GM18517 (cell line): ENCODE measurements around the gene CAMKK2.
"Not testable (repeated sequence)": the region's sequence is repeated elsewhere in the genome, so short reads cannot be mapped to it uniquely, and the experiment has no call there.

Experiments
- ATAC-seq: cut with Tn5 transposase; IDR thresholded peaks from one replicate; pipeline ENCODE4 v1.9.1; 2021; ENCODE audit warnings: mild to moderate bottlenecking, moderate library complexity; ENCODE audit not compliant: unreplicated experiment

Gene CAMKK2

DNA sequence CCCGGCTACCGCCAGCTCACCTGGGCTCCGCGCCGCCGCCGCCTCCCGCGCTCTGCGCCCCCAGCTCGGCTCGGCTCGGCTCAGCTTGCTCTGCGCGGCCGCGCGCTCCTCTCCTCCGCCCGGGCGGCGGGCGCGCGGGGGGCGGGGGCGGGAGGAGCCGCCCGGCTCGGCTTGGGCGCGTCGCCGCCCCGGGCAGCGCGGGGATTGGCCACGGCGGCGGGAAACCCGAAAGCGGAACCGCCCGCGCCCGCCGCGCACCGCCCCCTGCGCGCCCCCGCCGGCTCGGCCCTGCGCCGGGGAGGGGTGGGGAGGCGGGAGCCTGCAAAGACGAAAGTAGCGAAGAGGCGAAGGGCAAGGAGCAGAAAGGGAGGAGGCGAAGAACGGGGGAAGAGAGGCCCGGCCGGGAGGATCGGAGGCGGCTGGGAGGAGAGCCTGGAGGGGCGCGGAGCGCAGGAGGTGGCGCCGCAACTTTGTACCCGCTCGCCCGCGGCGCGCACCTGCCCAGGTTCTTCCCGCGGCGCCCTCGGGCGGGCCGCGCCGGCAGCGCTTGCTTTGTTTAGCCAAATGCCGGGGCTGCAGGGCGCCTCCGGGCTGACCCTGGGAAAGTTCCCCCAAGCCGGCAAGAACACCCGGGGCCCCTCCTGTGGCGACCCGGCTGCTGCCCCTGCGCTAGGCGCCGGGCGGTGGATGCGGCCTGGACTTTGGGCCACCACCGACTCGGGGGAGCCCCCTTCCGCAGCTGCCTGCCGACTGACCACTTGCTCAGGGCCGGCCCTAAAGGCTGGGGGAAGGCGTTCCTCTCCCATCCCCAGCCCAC, at the start of gene CAMKK2:
Gene CAMKK2, minus strand, starts transcription at position 92 of the 817 bp plus-strand sequence. CDS start 22,183 bp downstream, outside the sequence.
- ATAC-seq, result peak; percentile 60

DNA sequence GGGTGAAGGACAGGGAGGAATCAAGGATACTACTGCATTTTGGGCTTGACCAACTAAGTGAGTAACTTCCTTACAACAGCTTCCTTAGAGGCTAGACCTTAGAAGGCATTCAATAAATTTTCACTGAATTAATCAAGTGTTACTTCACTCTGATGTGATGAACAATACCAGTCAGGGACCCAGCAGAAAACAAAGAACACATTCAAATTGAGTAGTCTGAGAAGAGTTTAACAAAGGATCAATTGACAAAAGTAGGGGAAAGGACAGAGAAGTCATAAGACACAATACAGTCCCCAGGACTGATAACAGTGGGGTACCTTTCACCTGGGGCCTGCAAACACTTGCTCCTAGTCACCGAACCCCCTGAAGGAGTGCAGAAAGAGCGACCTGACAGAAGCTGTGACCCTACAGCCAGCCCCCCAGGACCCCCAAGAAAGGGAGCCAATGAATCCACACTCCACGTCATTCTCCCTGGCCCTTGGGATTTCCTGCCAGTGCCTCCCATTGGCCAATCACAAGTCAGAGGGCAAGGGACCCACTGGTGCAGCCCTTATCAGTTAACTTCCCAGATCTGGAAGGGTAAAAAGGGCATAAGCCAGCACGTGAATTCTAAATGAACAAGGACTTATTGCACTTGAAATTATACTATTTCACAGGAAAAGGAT, 48.8 kb upstream of the CAMKK2 start:
- ATAC-seq, result no peak

DNA sequence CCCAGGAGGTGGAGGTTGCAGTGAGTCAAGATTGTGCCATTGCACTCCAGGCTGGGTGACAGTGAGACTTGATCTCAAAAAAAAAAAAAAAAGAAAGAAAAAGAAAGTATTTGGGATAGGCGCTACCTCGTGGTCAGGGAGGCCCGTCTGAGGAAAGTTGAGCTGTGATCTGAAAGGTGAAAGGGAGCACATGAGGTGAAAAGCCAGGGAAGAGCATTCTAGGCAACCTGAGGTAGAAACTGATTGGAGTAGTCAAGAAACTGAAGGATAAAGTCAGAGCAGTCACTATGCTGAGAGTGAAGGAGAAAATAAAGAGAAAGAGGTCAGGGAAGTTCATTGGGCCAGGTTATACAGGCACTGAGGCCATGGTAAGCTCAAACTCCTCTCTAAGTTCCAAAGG, 48.0 kb upstream of the CAMKK2 start:
- no peak for ATAC-seq

DNA sequence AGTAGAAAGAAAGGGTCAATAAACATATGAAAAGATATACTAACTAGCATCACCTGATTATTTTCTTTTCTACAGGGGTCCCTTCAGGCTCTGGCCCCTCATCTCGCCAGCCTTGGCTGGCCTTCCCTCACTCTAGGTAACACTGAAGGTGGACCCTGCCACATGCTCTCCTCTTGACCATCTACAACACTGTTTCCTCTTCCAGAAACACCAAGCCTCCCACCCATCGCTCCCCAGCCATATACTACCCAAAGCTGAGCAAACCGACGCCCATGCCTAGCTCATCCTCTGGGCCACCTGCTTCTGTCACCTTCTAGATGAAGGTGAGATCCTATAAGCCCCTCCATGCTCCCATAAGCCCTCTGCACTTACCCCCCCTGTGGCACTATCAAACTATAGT, 40.9 kb upstream of the CAMKK2 start:
- no peak for ATAC-seq

DNA sequence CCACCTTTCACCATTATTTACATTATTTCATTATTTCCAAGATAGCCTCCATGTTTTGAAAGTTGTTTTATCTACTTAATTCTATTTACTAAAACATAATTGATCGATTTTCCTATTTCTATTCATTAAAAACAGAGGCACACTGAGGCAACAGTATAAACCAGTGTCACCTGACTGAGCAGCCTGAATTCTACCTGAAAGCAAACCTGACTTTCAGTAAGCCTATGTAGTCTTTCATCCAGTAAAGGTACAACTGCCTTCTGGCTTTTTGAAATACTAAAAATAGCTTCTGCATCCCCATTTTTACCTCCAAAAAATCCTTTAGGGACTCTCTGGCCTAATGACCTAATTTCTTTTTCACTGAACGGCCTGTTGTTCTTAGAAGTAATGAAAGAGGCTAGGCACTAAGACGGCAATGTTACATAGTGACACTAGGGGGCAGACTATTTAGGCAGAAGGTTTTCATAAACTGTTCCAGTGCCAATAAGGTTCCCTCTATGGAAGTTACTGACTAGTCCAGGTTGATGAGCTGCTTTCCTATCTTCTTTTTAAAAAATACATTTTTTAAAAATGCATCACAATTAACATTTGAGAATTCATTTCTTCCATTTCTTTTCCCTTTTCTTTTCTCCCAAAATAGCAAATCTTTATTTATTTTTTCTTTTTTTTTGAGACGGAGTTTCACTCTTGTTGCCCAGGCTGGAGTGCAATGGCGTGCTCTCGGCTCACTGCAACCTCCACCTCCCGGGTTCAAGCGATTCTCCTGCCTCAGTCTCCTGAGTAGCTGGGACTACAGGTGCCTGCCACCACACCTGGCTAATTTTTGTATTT, 38.2 kb upstream of the CAMKK2 start:
- ATAC-seq, result peak; percentile 60

DNA sequence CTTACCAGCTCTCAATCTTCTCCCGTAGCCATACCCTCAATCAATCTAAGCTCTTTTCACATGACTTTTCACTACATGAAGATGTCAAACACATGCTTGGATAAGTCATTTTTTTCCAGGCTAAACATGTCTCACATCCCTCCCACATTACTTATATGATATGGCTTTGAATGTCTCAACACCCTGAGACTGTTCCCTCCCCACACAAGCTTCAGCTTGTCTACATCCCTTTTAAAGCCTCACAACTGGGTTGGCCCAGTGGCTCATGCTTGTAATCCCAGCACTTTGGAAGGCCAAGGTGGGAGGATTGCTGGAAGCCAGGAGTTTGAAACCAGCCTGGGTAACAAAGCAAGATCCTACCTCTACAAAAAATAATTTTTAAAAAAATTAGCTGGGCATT, 37.2 kb upstream of the CAMKK2 start:
- ATAC-seq, result no peak

DNA sequence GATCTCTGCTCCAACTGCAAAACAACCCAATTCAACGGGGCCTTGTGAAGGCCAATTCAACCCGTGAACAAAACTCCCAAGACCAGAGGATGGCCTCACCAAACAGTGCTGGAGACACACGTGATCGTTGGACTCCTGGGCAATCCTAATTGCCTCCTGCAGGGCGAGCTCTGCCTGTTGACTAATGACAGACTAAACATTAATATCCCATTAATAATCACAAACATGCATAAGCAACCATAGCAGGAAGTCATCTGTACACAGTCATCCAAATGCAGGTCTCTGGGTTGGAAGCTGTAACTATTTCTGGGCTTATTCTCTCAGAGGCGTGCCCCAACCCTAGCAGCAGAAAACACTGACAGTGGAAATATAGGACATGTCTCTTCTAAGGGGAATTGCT, 34.7 kb upstream of the CAMKK2 start:
- no peak for ATAC-seq

DNA sequence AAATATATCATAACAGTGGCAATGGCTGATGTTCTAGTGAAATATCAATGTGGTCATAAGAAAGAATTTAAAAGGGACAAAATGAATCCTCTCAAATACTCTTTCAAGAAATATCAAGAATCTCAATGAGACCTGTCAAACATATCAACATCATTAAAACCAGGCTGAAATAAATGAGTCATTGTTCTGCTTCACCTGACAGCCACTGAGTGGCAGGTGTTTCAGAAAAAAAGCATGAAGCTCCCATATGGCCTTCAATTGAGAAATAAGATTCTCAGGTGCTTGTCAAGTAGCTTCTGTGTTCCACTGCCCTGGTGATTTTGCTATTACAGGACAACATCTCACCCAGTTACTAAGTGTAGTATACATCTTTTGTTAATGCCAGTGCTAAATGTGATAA, 34.2 kb upstream of the CAMKK2 start:
- no peak for ATAC-seq

DNA sequence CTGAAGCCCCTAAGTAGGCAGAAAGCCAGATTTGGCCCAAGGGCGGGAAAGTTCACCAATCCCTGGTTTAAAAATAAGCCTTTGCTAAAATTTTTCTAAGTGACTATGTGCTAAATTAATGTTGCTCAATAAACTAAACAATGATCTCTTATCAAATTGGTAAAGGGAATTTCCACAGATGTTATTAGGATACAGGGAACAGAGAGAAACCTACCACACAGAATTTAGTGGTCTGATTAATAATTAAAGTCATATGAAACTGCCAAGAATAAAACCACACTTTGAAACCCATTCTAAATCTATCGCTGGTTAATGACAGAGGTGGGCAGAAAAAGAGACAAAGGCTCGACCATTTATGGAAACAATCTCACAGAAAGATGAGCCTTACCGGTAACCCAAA, 33.7 kb upstream of the CAMKK2 start:
- ATAC-seq, result no peak

DNA sequence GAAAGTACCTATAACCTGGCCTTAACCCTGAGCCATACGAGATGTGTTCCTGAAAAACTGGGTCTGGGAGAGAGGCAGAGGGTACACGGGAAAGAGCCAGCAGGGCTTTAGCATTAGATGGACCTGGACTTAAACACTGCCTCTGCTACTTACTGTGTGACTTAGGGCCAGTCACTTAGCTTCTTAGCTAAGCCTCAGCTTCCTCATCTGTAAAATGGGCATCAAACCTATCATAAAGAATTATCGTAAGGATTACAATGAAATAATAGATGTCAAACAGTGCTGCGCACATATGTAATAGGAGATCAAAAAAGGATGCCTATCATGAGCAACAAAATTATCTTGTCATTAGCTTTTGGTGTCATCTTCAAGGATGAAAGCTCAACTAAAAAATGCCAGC, 32.1 kb upstream of the CAMKK2 start:
- no peak for ATAC-seq

DNA sequence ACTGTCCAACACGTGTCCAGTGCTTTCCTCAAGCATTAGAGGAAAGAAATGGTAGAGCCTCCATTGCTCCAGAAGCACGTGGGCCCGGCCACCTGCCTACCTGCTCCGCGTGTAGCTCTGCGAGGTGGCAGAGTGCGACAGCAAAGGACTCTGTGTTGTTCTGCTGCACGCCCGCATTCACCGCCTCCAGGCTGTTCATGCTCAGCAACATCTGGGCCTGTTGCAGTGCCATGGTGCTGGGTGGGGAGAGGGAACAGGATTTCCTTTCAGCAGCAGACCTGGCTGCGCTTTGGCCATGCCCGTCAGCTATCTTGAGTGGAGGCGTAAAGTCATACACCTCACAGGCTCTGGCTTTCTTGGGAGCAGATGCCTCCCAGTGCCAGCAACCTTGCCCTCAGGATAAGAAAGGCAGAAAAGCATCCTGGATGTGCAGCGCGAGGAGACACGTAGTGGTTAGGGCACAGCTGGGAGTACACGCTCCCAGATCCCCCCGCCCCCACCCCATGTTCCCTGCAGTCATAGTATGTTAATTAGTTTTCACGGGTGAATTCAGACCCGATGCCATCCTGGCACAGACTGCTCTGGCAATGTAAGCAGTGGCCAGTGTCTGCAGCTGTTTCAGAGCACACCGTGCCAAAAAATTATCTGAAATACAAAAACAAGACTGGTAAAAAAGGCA, 30.6 kb upstream of the CAMKK2 start:
- ATAC-seq, result no peak

DNA sequence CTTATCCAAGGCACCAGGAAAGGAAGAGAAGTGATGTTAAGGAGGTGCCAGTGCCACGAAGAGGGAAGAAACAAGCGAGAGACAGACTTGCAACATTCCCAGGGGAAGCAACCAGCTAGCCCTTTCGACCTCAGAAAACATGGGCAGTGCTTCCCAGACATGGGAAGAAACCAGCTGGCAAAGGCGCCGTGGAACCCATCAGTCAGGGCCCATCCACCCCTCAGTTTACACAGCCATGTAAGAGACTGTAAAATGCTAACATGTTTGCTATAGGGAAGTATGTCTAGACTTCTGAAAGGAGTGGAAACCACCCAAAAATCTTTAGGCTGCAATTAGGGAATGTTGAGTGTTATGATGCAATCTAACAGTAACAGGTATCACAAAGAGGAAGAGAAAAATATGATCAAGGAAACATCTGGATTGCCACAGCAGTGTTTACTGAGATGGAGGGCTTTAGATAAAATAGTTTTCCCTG, 29.4 kb upstream of the CAMKK2 start:
- ATAC-seq, result no peak

DNA sequence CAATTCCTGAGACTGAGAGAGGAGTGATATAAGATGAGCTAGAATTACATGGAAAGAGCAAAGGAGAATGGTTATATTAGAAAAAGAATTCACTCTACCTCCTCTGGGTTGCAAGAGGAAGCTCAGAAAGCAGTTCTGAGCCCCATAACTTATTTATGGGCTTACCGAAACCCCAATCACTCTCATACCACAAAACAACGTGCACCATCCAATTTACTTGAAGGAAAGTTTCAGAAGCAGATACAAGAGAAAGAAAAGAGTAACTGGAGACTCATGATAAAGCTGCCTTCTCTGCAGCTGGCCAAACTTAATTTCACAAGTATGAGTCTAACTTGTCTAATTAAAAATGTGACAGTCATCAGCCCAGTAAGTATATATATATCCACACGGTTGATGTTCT, 27.4 kb upstream of the CAMKK2 start:
- no peak for ATAC-seq

DNA sequence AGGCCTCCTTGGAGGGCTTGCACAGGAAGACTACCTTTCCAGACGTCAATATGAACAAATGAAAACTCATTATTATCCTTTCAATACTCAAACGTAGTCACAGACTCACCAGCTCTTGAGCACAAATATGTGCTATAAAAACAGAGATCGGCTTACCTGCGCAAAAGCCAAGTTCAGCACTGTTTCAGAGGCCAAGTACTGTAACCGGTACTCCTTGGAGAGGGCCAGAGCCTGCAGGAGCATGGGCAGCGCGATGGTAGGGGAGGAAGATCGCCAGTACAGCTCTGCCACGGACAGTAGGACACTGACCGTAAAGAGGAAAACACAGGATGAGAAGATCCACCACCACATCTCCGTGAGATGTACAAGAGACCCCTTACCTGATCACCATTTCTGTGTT, 21.6 kb upstream of the CAMKK2 start:
- no peak for ATAC-seq

DNA sequence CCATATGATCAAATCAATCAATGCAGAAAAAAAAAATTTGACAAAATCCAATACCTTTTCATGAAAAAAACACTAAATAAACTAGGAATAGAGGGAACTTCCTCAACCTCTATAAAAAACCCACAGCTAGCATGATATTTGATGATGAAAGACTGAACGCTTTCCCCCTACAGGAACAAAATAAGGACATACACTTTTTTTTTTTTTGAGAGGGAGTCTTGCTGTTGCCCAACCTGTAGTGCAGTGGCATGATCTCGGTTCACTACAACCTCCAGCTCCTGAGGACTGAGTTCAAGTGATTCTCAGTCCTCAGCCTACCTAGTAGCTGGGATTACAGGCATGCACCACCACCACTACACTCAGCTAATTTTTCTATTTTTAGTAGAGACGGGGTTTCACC, 17.9 kb upstream of the CAMKK2 start:
- ATAC-seq, result no peak

DNA sequence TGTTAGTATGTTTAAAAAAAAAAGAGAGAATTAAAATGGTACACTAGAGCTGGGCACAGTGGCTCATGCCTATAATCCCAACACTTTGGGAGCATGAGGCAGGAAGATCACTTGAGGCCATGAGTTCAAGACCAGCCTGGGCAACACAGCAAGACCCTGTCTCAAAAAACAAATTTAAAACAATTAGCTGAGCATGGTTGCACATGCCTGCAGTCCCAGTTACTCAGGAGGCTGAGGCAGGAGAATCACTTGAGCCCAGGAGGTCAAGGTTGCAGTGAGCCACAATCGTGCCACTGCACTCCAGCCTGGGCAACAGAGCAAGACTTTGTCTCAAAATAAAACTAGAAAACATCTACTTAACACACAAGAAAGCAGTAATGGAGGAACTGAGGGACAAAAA, 13.7 kb upstream of the CAMKK2 start:
- not testable (repeated sequence) for ATAC-seq

DNA sequence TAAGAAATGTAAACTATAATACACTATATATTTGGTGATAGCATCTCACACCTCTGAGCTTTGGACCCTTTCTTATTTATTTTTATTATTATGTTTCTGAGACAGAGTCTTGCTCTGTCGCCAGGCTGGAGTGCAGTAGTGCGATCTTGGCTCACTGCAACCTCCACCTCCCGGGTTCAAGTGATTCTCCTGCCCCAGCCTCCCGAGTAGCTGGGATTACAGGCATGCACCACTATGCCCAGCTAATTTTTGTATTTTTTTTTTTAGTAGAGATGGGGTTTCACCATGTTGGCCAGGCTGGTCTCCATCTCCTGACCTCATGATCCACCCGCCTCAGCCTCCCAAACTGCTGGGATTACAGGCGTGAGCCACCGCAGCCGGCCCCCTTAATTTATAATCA, 10.9 kb upstream of the CAMKK2 start:
- ATAC-seq, result not testable (repeated sequence)

DNA sequence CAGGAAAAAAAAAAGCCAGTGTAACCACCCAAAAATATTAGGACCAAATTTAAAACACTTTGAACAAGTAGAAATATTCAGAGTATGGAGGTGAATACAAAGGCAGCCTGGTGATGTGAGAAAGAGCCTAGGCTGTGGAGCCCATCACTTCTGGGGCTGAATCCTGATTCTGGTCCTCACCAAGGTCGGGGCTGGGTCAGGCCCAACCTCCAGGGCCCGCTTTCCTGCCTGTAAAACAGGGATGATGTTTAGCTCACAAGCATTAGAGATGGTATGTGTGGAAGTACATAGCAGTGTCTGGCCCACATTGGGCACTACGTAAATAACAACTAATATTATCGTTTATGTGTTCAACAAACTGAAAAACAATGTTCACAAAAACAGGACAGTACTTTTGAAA, 7.8 kb upstream of the CAMKK2 start:
- ATAC-seq, result no peak

DNA sequence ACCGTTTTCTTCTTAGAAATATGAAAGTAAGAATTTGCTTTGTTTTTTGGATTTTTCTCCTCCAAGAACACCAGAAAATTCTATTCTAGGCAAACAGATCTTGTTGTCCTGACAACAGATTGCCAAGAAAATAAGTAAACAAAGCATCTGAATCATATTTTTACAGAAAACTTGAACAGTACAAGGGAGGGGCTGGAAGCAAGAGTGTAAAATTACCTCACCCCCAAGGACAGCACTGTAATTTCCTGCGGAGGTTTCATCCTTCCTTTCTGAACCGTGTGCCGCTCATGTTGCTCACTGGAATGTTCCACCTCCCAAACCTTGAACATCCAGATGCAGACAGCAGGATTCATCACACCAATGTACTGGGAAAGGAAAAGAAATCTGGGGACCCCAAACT, 5.4 kb upstream of the CAMKK2 start:
- ATAC-seq, result no peak

DNA sequence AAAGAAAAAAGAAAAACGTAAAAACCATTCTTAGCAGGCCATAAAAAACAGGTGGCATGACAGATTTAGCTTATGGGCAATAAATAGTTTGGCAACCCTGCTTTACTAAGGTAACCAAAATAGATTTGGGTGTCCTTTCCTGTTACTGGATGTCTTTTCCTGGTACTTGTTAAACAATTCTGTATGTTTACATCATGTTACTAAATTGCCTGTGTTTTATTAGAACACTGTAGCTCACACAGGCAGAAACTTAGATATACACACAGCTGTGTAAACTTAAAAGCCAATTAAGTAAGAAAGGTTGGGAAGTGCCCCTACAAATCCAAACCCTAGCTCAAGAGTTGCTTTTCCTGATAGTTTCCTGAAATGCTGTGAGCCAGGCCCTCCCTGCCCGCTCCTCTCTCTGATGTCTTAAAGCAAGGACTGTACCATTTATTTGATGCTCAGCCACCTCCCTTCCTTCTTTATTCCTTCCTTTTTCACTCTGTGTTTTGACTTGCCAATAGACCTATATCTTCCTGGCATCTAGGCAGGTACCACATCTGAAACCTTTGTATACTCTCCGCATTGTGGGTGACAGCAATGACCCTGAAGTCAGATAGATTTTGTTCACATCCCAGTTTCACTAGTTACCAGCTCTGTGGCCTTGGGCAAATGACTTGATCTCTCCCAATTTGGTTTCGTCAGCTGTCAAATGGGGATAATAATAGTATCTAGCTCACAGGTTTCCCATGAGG, 3.7 kb upstream of the CAMKK2 start:
- no peak for ATAC-seq
